Activated CD8-positive, alpha-beta memory T cell treated with anti-CD3 and anti-CD28 coated beads, Interleukin-2, amount 50 U/mL, for 4 hours (primary cell): ENCODE measurements around the gene FANCC.
"Not testable (repeated sequence)": the region's sequence is repeated elsewhere in the genome, so short reads cannot be mapped to it uniquely, and the experiment has no call there.

ENCODE experiments used
- DNase-seq: peaks from one replicate; pipeline ENCODE4 v3.0.0-alpha.2; 2020

Gene FANCC

DNA sequence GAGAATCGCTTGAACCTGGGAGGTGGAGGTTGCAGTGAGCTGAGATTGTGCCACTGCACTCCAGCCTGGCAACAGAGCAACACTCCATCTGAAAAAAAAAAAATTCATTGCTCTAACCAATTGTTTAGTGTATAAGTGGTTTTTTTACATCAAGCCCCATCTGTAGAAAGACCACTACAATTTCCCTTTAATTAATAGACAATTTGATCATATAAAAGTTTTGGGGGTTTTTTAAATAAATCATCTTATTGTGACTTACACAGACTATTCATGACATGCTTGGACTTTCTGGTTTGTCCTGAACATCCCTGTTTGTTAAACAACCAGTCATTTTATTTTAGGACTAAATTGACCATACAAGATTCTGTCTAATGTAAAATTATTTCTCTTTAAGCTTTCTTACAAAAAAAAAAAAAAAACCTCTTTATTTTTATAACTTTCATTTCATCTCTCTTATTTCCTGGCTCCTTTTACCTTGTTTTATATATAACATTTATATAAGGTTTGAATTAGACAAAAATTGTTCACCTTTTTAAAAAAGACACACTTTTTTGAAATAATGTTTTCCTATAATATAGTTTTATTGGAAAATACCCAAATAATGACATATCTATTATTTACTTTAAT is 9.8 kb upstream of the FANCC start:
- no peak for DNase-seq

- no peak for DNase-seq
Measured at GRCh38 chr9:95325221-95325620, 7.7 kb upstream of the FANCC start.

- DNase-seq = no peak
Measured at GRCh38 chr9:95317893-95318211, 343 bp upstream of the FANCC start.

DNA sequence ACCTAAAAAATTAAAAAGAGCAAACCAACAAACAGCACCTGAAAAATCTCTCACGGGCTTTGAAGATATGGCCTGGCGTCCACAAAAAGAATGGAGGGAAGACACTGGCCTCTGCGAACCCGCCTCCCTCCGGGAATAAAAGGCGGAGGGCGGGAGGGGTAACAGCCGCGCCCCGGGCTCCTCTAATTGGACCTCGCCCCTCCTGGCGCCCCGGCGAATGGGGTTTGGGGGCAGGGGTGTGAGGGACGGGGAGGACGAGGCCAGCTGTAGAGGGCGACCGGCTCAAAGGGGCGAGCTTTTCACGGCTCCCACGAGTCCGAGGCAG is 753 bp downstream of the FANCC start:
- DNase-seq = no peak

- DNase-seq = no peak
Measured at GRCh38 chr9:95316274-95316673, 1.2 kb downstream of the FANCC start.

GRCh38 chr9:95315108-95315746 is 2.3 kb downstream of the FANCC start:
- DNase-seq = no peak

GRCh38 chr9:95313010-95313498 is 4.5 kb downstream of the FANCC start:
- no peak for DNase-seq

DNA sequence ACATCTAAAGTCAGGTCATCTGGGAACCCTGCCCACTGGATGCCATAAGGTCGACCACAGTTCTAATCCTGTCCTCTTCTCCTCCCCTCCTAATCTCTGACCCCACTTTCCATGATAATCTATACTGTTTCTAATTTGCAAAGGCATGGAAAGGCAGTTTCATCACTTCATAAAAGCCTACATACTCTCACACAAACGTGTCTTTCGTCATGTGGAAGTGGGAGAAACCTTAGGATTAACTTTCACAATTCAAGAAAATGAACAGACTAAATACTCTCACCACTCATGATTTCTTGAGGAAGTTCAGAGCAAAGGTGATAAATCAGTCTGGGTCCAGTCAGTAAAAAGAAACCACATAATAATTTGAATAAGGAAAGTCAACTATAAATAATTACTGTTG is 5.5 kb downstream of the FANCC start:
- DNase-seq = no peak

DNA sequence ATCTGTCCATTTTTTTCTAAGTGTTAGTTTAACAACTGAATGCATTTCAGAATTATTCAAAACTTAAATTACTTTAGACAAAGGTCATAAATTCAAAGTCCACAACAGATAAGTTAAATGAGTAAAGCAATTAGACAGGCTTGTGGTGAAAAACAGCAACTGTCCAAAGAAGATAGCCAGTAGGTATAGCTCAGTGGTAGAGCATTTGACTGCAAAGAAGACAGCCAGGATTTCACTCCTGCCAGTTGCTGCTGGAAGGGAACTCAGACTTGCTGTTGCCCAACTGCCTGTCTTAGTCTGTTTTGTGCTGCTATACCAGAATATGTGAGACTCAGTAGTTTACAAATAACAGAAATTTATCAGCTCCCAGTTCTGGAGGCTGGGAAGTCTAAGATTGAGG is 10.0 kb downstream of the FANCC start:
- DNase-seq = no peak

DNA sequence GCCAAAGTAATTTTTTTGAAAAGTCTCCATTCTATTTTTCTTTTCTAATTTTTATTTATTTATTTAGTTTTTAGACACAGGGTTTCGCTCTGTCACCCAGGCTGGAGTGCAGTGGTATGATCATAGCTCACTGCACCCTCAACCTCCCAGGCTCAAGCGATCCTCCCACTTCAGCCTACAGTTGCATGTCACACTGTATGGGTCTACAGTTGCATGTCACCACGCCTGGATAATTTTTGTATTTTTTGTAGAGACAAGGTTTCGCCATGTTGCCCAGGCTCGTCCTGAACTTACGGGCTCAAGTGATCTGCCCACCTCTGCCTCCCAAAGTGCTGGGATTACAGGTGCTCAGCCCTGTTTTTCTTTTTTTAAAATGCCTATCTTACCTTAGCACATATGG is 10.7 kb downstream of the FANCC start:
- no peak for DNase-seq

DNA sequence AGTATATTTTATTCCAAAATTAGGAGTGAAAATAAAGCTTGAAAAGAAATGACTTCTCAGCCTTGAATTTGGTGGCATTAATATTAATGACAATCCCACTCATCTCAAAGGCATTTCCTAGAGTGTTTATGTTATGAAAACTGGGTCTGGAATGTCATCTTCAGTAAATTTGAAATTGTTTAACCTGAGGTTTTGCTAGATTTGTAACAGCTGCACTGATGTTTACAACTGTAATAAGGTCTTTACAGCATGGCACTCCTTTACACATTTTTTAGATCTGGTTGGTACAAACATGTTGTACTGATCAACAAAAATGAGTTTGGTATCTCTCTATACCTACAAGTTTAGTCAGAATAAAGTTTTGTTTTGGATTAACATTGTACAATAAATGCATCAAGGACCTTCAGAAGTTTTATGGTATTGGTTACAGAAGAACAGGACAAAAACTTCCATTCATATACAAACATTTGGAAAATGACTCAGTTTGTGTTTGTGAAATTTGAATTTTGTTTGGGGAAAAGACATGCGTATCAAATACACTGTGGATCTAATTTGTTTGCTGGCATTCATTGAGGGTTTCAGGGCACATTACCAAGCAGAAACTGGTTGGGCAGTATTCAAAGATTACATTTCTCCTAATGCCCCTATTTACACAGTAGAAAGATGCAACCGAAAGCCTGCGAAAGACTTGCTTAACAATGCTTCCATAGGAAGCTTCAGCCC is 11.6 kb downstream of the FANCC start:
- DNase-seq = no peak

- DNase-seq = no peak
Measured at GRCh38 chr9:95302479-95302878, 15.0 kb downstream of the FANCC start.

- no peak for DNase-seq
Measured at GRCh38 chr9:95297760-95298159, 19.7 kb downstream of the FANCC start.

- DNase-seq = no peak
Measured at GRCh38 chr9:95297316-95297715, 20.2 kb downstream of the FANCC start.

GRCh38 chr9:95296761-95297160 is 20.7 kb downstream of the FANCC start:
- no peak for DNase-seq

DNA sequence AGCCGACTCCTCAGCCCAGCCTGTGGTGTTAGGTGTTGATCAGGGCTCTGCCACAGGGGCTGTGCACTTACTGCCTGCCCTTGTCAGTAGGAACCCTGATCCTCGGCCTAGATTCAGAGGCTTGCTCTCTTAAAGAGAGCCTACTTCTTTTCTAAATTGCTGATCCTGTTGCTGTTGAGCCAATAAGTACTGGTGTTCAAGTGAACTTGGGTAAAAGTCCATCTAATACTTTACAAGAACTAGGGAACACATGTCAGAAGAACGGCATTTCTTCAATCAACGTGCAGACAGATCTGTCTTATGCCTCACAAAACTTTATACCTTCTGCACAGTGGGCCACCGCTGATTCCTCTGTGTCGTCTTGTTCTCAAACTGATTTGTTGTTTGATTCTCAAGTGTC is 24.2 kb downstream of the FANCC start:
- DNase-seq = not testable (repeated sequence)

- no peak for DNase-seq
Measured at GRCh38 chr9:95292226-95292625, 25.3 kb downstream of the FANCC start.

DNA sequence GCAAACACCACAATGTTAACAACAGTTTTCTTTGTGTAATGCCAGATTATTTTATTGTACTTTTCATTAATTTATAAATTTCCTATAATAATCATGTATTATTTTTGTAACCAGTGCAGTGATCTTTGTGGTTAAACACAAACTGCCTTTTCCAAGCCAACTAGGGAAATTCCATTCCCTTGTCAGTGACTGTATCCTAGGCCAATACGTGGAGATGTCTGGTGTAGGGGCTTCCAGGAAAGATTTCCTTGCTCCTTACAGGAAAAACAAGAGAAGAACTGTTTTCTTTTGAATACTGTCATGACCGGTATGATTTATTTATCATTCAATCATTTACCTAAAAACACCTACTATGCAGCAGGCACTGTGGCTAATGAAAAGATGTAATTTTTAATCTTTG is 31.4 kb downstream of the FANCC start:
- DNase-seq = no peak

- no peak for DNase-seq
Measured at GRCh38 chr9:95285307-95285706, 32.2 kb downstream of the FANCC start.

DNA sequence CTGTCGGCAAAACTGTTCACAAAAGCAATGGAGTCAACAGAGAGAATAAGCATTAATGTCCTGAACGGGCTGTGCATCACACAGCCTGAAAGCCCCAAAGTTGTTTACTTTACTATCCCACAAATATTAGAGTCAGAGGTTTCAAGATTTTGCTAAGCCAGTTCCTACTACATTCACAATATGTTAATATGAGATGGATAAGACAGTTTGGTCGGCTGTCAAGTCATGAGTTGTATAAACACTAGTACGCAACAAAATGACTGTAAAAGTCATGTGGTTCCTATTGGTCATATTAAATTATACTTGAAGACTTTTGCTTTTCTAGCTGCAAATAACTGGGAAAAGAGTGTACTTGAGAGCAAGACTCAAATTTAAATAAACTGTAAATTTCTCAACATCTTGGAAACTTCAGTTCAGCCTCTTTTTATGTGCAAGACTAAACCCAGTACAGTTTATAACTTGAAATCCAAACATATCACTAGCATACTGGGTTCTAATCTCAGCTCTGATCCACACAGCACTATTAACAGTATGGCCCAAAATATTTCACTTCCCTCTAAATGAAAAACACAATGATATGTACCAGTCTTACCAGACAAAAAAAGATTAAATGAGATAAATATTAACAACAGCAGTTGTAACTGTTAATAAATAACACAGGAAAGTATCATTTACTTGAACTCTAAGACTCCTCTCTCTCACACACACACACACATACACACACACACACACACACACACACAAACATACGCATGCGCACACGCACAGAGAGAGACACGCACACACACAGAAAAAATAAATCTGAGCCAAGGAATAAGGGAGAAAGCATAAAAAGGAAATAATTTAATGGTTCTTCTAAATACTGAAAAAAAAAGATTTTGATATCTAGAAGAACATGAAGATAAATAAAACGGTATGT is 33.1 kb downstream of the FANCC start:
- DNase-seq = no peak

DNA sequence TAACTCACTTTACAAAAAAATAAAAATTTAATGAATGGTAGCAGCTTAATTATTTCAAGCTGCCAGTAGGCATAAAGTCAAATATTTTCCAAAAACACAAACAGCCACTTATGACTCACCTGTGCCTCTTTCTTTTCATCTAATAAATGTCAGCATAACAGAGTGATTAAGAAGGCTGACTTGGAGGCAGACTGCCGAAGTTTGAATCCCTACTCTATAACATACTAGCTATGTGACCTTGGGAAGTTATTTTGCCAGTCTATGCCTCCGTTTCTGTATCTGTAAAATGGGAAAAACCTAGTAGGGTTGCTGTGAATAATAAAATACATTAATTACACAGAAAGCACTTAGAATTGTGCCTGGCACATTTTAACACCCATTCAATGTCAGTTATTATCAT is 33.8 kb downstream of the FANCC start:
- DNase-seq = no peak

- DNase-seq = no peak
Measured at GRCh38 chr9:95282332-95282731, 35.2 kb downstream of the FANCC start.

DNA sequence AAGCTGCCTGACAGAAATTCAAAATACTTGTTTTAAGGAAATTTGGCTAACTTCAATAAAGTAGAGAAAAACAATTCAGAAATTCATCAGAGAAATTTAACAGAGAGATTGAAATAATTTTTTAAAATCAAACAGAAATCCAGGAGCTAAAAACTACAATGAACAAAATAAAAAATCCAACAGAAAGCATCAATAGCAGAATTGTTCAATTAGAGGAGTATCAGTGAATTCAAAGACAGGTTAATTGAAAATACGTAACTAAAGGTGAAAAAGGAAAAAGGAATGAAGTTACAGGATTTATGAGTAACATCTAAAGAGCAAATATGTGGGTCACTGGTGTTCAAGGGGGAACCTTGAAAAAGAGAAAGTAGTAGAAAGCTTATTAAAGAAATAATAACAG is 36.8 kb downstream of the FANCC start:
- no peak for DNase-seq

- no peak for DNase-seq
Measured at GRCh38 chr9:95277509-95277908, 40.0 kb downstream of the FANCC start.
